ENCODE results near the gene GRM7.

GRM7 gene

GRCh38 chr3:7695049-7695448, 834.1 kb downstream of the GRM7 start:
- no peak for DNase-seq (ENCODE audit: low read depth)
- H3K4me3 ChIP-seq (ENCODE audit: low read depth, low read length), result no peak overlapping the region
- TF ChIP-seq CTCF (IDR thresholded peaks at IDR 0.05; ENCODE audit: insufficient read depth, low read depth, low read length, missing control alignments), result no peak

- no peak overlapping the region for H3K4me3 ChIP-seq (ENCODE audit: low read depth, low read length)
- DNase-seq (ENCODE audit: low read depth), result no peak
- no peak for TF ChIP-seq CTCF (IDR thresholded peaks at IDR 0.05; ENCODE audit: insufficient read depth, low read depth, low read length, missing control alignments)
Observed at GRCh38 chr3:7696320-7696719, 835.4 kb downstream of the GRM7 start.

GRCh38 chr3:7697548-7697947, 836.6 kb downstream of the GRM7 start:
- TF ChIP-seq CTCF (IDR thresholded peaks at IDR 0.05; ENCODE audit: insufficient read depth, low read depth, low read length, missing control alignments), result no peak
- no peak for DNase-seq (ENCODE audit: low read depth)

GRCh38 chr3:7700539-7700938, 839.6 kb downstream of the GRM7 start:
- no peak for TF ChIP-seq CTCF (IDR thresholded peaks at IDR 0.05; ENCODE audit: insufficient read depth, low read depth, low read length, missing control alignments)
- no peak for DNase-seq (ENCODE audit: low read depth)
- no peak overlapping the region for H3K4me3 ChIP-seq (ENCODE audit: low read depth, low read length)

More at GRCh38 chr3:7697548-7697947, 836.6 kb downstream of the GRM7 start:
- H3K4me3 ChIP-seq (ENCODE audit: low read depth, low read length), result no peak overlapping the region

GRCh38 chr3:7700977-7701376, 840.1 kb downstream of the GRM7 start:
- H3K4me3 ChIP-seq (ENCODE audit: low read depth, low read length), result no peak overlapping the region
- no peak for DNase-seq (ENCODE audit: low read depth)
- TF ChIP-seq CTCF (IDR thresholded peaks at IDR 0.05; ENCODE audit: insufficient read depth, low read depth, low read length, missing control alignments), result no peak

GRCh38 chr3:7707187-7707586, 846.3 kb downstream of the GRM7 start:
- DNase-seq (ENCODE audit: low read depth), result no peak
- H3K4me3 ChIP-seq (ENCODE audit: low read depth, low read length), result no peak overlapping the region
- TF ChIP-seq CTCF (IDR thresholded peaks at IDR 0.05; ENCODE audit: insufficient read depth, low read depth, low read length, missing control alignments), result no peak

GRCh38 chr3:7709376-7710082, 848.6 kb downstream of the GRM7 start:
- H3K4me3 ChIP-seq (ENCODE audit: low read depth, low read length), result no peak overlapping the region
- no peak for TF ChIP-seq CTCF (IDR thresholded peaks at IDR 0.05; ENCODE audit: insufficient read depth, low read depth, low read length, missing control alignments)
- DNase-seq (ENCODE audit: low read depth), result no peak
